HEK293 (cell line): ENCODE data around the gene FUT6.

ENCODE experiments used
- EGR2 ChIP-seq: fragments of 450-650 bp; formaldehyde crosslinking; IDR thresholded peaks from 2 replicates; pipeline ENCODE4 v1.5.1; 2016; ENCODE audit warnings: low read depth, missing biosample characterization, missing genetic modification characterization
- GFI1B ChIP-seq: fragments of 450-650 bp; formaldehyde crosslinking; IDR thresholded peaks from 2 replicates; pipeline ENCODE4 v1.5.1; 2016; ENCODE audit warnings: missing biosample characterization, missing genetic modification characterization
- HOXD13 ChIP-seq: sonication (generic); formaldehyde crosslinking; IDR thresholded peaks from 2 replicates; pipeline ENCODE4 v1.8.0; 2022; ENCODE audit warnings: missing genetic modification reagents, borderline replicate concordance
- KLF8 ChIP-seq: fragments of 450-650 bp; formaldehyde crosslinking; IDR thresholded peaks from 2 replicates; pipeline ENCODE4 v1.5.1; 2016; ENCODE audit warnings: missing biosample characterization, missing genetic modification characterization
- MEIS1 ChIP-seq: sonication (generic); formaldehyde crosslinking; IDR thresholded peaks from 2 replicates; pipeline ENCODE4 v1.8.1; 2022; ENCODE audit warnings: missing genetic modification reagents, mild to moderate bottlenecking, borderline replicate concordance
- PATZ1 ChIP-seq: fragments of 450-650 bp; formaldehyde crosslinking; IDR thresholded peaks from 2 replicates; pipeline ENCODE4 v1.5.1; 2016; ENCODE audit warnings: missing biosample characterization, missing genetic modification characterization
- PRDM10 ChIP-seq: fragments of 450-650 bp; formaldehyde crosslinking; IDR thresholded peaks from 2 replicates; pipeline ENCODE4 v1.5.1; 2016; ENCODE audit warnings: missing biosample characterization, missing genetic modification characterization
- SALL2 ChIP-seq: fragments of 450-650 bp; formaldehyde crosslinking; IDR thresholded peaks from 2 replicates; pipeline ENCODE4 v1.5.0; 2017; ENCODE audit warnings: missing biosample characterization, mild to moderate bottlenecking, missing genetic modification characterization, borderline replicate concordance
- YY1 ChIP-seq: fragments of 450-650 bp; formaldehyde crosslinking; IDR thresholded peaks from 2 replicates; pipeline ENCODE4 v1.5.1; 2018; ENCODE audit warnings: missing biosample characterization, missing genetic modification characterization
- ZBTB17 ChIP-seq: fragments of 450-650 bp; formaldehyde crosslinking; IDR thresholded peaks from 2 replicates; pipeline ENCODE4 v1.5.1; 2016; ENCODE audit warnings: missing biosample characterization, missing genetic modification characterization
- ZBTB20 ChIP-seq: fragments of 450-650 bp; formaldehyde crosslinking; IDR thresholded peaks from 2 replicates; pipeline ENCODE4 v1.5.1; 2016; ENCODE audit warnings: missing biosample characterization, missing genetic modification characterization
- ZBTB7A ChIP-seq: fragments of 450-650 bp; formaldehyde crosslinking; IDR thresholded peaks from 2 replicates; pipeline ENCODE4 v1.5.1; 2016; ENCODE audit warnings: low read depth, missing biosample characterization, missing genetic modification characterization
- ZFP69B ChIP-seq: fragments of 450-650 bp; formaldehyde crosslinking; IDR thresholded peaks from 2 replicates; pipeline ENCODE4 v1.5.1; 2016; ENCODE audit warnings: missing biosample characterization, missing genetic modification characterization
- ZIC2 ChIP-seq: fragments of 450-650 bp; formaldehyde crosslinking; IDR thresholded peaks from 2 replicates; pipeline ENCODE4 v1.5.1; 2016; ENCODE audit warnings: missing biosample characterization, missing genetic modification characterization
- ZNF10 ChIP-seq: fragments of 450-650 bp; formaldehyde crosslinking; IDR thresholded peaks from 2 replicates; pipeline ENCODE4 v1.5.1; 2017; ENCODE audit warnings: missing biosample characterization, missing genetic modification characterization
- ZNF121 ChIP-seq: fragments of 450-650 bp; formaldehyde crosslinking; IDR thresholded peaks from 2 replicates; pipeline ENCODE4 v1.5.1; 2016; ENCODE audit warnings: missing biosample characterization, missing genetic modification characterization
- ZNF157 ChIP-seq: fragments of 450-650 bp; formaldehyde crosslinking; IDR thresholded peaks from 2 replicates; pipeline ENCODE4 v1.5.1; 2016; ENCODE audit warnings: missing biosample characterization, missing genetic modification characterization
- ZNF211 ChIP-seq: fragments of 450-650 bp; formaldehyde crosslinking; IDR thresholded peaks from 2 replicates; pipeline ENCODE4 v1.5.1; 2016; ENCODE audit warnings: low read depth, missing biosample characterization, missing genetic modification characterization
- ZNF214 ChIP-seq: fragments of 450-650 bp; formaldehyde crosslinking; IDR thresholded peaks from 2 replicates; pipeline ENCODE4 v1.5.1; 2017; ENCODE audit warnings: missing biosample characterization, mild to moderate bottlenecking, missing genetic modification characterization, borderline replicate concordance
- ZNF274 ChIP-seq, 2 experiments: fragments of 200-500 bp in 1 of 2; fragments of 450-650 bp in 1 of 2; sonication (Bioruptor generic) in 1 of 2; formaldehyde crosslinking in 1 of 2; IDR thresholded peaks; 2 replicates each; pipeline versions ENCODE4 v1.5.1 to v1.6.1; 2014 to 2016; ENCODE audit warnings: borderline replicate concordance in 1 of 2, inconsistent platforms in 1 of 2, low read length in 1 of 2, missing biosample characterization in 1 of 2, missing genetic modification characterization in 1 of 2
- ZNF292 ChIP-seq: fragments of 450-650 bp; formaldehyde crosslinking; IDR thresholded peaks from 2 replicates; pipeline ENCODE4 v1.5.1; 2016; ENCODE audit warnings: low read depth, missing biosample characterization, missing genetic modification characterization, borderline replicate concordance
- ZNF311 ChIP-seq: fragments of 450-650 bp; formaldehyde crosslinking; IDR thresholded peaks from 2 replicates; pipeline ENCODE4 v1.5.1; 2017; ENCODE audit warnings: missing biosample characterization, missing genetic modification characterization, borderline replicate concordance
- ZNF350 ChIP-seq: fragments of 450-650 bp; formaldehyde crosslinking; IDR thresholded peaks from 2 replicates; pipeline ENCODE4 v1.5.0; 2017; ENCODE audit warnings: missing biosample characterization, mild to moderate bottlenecking, missing genetic modification characterization
- ZNF391 ChIP-seq: fragments of 450-650 bp; formaldehyde crosslinking; IDR thresholded peaks from 2 replicates; pipeline ENCODE4 v1.5.1; 2016; ENCODE audit warnings: low read depth, missing biosample characterization, missing genetic modification characterization, borderline replicate concordance
- ZNF426 ChIP-seq: fragments of 450-650 bp; formaldehyde crosslinking; IDR thresholded peaks from 2 replicates; pipeline ENCODE4 v1.5.1; 2017; ENCODE audit warnings: missing biosample characterization, missing genetic modification characterization, mild to moderate bottlenecking, inconsistent platforms, moderate library complexity
- ZNF580 ChIP-seq: fragments of 450-650 bp; formaldehyde crosslinking; IDR thresholded peaks from 2 replicates; pipeline ENCODE4 v1.5.1; 2016; ENCODE audit warnings: missing biosample characterization, missing genetic modification characterization
- ZNF623 ChIP-seq: fragments of 450-650 bp; formaldehyde crosslinking; IDR thresholded peaks from 2 replicates; pipeline ENCODE4 v1.5.1; 2016; ENCODE audit warnings: missing biosample characterization, missing genetic modification characterization
- ZNF76 ChIP-seq: fragments of 450-650 bp; formaldehyde crosslinking; IDR thresholded peaks from 2 replicates; pipeline ENCODE4; 2016; ENCODE audit warnings: low read depth, missing biosample characterization, missing genetic modification characterization, borderline replicate concordance
- ZNF776 ChIP-seq: fragments of 450-650 bp; formaldehyde crosslinking; IDR thresholded peaks from 2 replicates; pipeline ENCODE4 v1.5.0; 2017; ENCODE audit warnings: missing biosample characterization, missing genetic modification characterization, borderline replicate concordance
- ZNF791 ChIP-seq: fragments of 450-650 bp; formaldehyde crosslinking; IDR thresholded peaks from 2 replicates; pipeline ENCODE4 v1.5.1; 2016; ENCODE audit warnings: missing biosample characterization, missing genetic modification characterization
- ZNF843 ChIP-seq: fragments of 450-650 bp; formaldehyde crosslinking; IDR thresholded peaks from 2 replicates; pipeline ENCODE4 v1.5.1; 2016; ENCODE audit warnings: missing biosample characterization, missing genetic modification characterization
- ZSCAN18 ChIP-seq: fragments of 450-650 bp; formaldehyde crosslinking; IDR thresholded peaks from 2 replicates; pipeline ENCODE4 v1.5.1; 2016; ENCODE audit warnings: missing biosample characterization, missing genetic modification characterization
- ZXDB ChIP-seq: fragments of 450-650 bp; formaldehyde crosslinking; IDR thresholded peaks from 2 replicates; pipeline ENCODE4 v1.5.1; 2016; ENCODE audit warnings: missing biosample characterization, missing genetic modification characterization

The FUT6 gene

GRCh38 chr19:5827891-5828660, 11.4 kb downstream of the FUT6 start (continued):
- TF ChIP-seq ZNF211 = no peak
- peak; percentile 72 for TF ChIP-seq ZNF121
- peak; percentile 91 for TF ChIP-seq KLF8 (tag by site-specific recombination)
- no peak for TF ChIP-seq ZNF350
- TF ChIP-seq ZFP69B = peak; percentile 92
- TF ChIP-seq SALL2 (tag by site-specific recombination) = no peak
- peak; percentile 35; the same call in 1 of the 2 replicates for TF ChIP-seq ZBTB20
- no peak for TF ChIP-seq HOXD13 (CRISPR knock-in tag)
- TF ChIP-seq ZBTB17 (tag by site-specific recombination) = peak; percentile 68
- TF ChIP-seq EGR2 (tag by site-specific recombination) = peak; percentile 72
- TF ChIP-seq ZNF426 = no peak
- 0 out of 2 replicates have a peak, but pooled peaks have one; percentile 25 for TF ChIP-seq ZNF157 (tag by site-specific recombination)
- no peak for TF ChIP-seq ZNF776 (tag by site-specific recombination)
- no peak; the same call in 1 of the 2 replicates for TF ChIP-seq YY1
- no peak for TF ChIP-seq ZNF292
- peak; percentile 87 for TF ChIP-seq ZXDB
- TF ChIP-seq ZIC2 (tag by site-specific recombination) = peak; percentile 47; the same call in 1 of the 2 replicates
- no peak for TF ChIP-seq ZSCAN18
- TF ChIP-seq MEIS1 (CRISPR knock-in tag) = no peak
- TF ChIP-seq ZNF274 (IDR thresholded peaks at IDR 0.05; ENCODE audit: low read length) = no peak
- TF ChIP-seq ZNF274 (tag by site-specific recombination; IDR thresholded peaks at IDR 0.05; ENCODE audit: borderline replicate concordance) = no peak
- no peak for TF ChIP-seq ZNF311
- TF ChIP-seq ZNF623 (tag by site-specific recombination) = 0 out of 2 replicates have a peak, but pooled peaks have one; percentile 19
- TF ChIP-seq ZNF214 (tag by site-specific recombination) = no peak
- peak; percentile 93; the same call in 1 of the 2 replicates for TF ChIP-seq ZNF391 (tag by site-specific recombination)
- TF ChIP-seq ZNF843 (tag by site-specific recombination) = peak; percentile 81
- TF ChIP-seq ZBTB7A (tag by site-specific recombination) = peak; percentile 84
- TF ChIP-seq ZNF791 = no peak
- peak; percentile 56; the same call in 1 of the 2 replicates for TF ChIP-seq ZNF76
- peak; percentile 73; the same call in 1 of the 2 replicates for TF ChIP-seq ZNF580 (tag by site-specific recombination)
- peak; percentile 58 for TF ChIP-seq PRDM10 (tag by site-specific recombination)
- TF ChIP-seq ZNF10 = no peak; the same call in 1 of the 2 replicates
- TF ChIP-seq GFI1B (tag by site-specific recombination) = no peak
- peak; percentile 98 for TF ChIP-seq PATZ1 (tag by site-specific recombination)
